KMS-11 (cell line): Measurements from ENCODE around the gene EXOC7.

ENCODE experiments used
- H2AFZ ChIP-seq: fragments of 200-600 bp; sonication (generic); 2 replicates; pipeline ENCODE4 v1.6.1; 2016; ENCODE audit warnings: antibody characterized with exemption, mixed run types, low read depth
- H3K27ac ChIP-seq: fragments of 200-600 bp; sonication (generic); 2 replicates; pipeline ENCODE4 v1.6.1; 2016; ENCODE audit warnings: mild to moderate bottlenecking, mixed run types
- H3K27me3 ChIP-seq: fragments of 200-600 bp; sonication (generic); 2 replicates; pipeline ENCODE4 v1.6.1; 2017; ENCODE audit warnings: mild to moderate bottlenecking, low read depth, mixed run types, moderate library complexity; ENCODE audit not compliant: insufficient read depth
- H3K36me3 ChIP-seq: fragments of 200-600 bp; sonication (generic); 2 replicates; pipeline ENCODE4 v1.6.1; 2017; ENCODE audit warnings: mild to moderate bottlenecking, mixed run types; ENCODE audit not compliant: insufficient read depth
- H3K4me1 ChIP-seq: fragments of 200-600 bp; sonication (generic); 2 replicates; pipeline ENCODE4 v1.6.1; 2016; ENCODE audit warnings: mild to moderate bottlenecking, low read depth, mixed run types; ENCODE audit not compliant: poor library complexity, severe bottlenecking
- H3K4me2 ChIP-seq: fragments of 200-600 bp; sonication (generic); 2 replicates; pipeline ENCODE4 v1.7.0; 2016; ENCODE audit warnings: mild to moderate bottlenecking, mixed run types
- H3K4me3 ChIP-seq: fragments of 200-600 bp; sonication (generic); IDR thresholded peaks from 2 replicates; pipeline ENCODE4 v1.6.1; 2017; ENCODE audit warnings: low read depth, low read length, mixed read lengths; ENCODE audit not compliant: insufficient read depth
- H3K79me2 ChIP-seq: fragments of 200-600 bp; sonication (generic); 2 replicates; pipeline ENCODE4 v1.6.1; 2016; ENCODE audit warnings: low read depth, mixed run types; ENCODE audit not compliant: insufficient read depth
- H3K9ac ChIP-seq: fragments of 200-600 bp; sonication (generic); 2 replicates; pipeline ENCODE4 v1.6.1; 2016; ENCODE audit warnings: mild to moderate bottlenecking, mixed run types
- H4K20me1 ChIP-seq: fragments of 200-600 bp; sonication (generic); 2 replicates; pipeline ENCODE4 v1.6.1; 2016; ENCODE audit warnings: mild to moderate bottlenecking, mixed run types; ENCODE audit not compliant: insufficient read depth
- TF ChIP-seq, protein P1 (sequence below): fragments of 200-600 bp; sonication (generic); conservative IDR thresholded peaks from 2 replicates; pipeline ENCODE4 v1.6.1; 2017; ENCODE audit warnings: low read depth, mild to moderate bottlenecking, antibody characterized with exemption, low read length, moderate library complexity, mixed read lengths

EXOC7 gene

DNA sequence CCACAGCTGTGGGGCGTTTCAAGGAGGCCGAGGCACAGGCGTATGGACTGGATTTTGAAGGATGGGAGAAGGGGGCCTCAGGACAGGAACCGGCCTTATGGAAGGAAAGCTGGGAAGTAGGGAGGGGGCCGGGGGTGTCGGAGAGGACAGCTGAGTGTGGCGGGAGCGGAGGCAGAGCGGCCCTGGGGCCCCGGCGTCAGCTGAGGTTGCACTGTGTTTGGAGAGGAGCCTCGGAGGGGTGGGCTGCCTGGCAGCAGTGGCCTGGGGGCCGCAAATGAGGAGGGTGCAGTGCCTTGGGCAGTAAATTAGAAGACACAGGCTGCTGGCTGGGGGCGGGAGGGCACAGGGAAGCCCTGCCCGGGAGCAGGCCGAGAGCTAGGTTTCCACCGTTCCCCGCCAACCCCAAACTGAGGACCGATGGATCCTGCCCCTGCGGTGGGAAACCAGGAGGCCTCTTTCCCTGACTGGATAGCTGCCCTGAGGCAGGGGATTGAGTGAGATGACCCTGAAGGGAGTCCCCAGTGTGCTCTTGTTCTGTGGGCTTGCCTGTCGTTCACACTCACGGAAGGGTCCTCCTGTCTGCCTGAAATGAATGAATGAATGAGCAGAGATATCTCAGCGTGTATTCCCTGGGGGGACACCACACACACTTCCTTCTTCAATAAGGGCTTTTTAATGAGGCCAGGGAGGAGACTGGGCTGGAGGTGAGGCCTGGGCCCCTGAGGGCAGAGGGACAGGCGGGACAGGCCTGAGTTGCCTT is 19.0 kb upstream of the EXOC7 start:
- no peak overlapping the region for H3K27ac ChIP-seq
- no peaks in the 10 kb centered on the region for H4K20me1 ChIP-seq
- H2AFZ ChIP-seq: no peak overlapping the region
- no peaks in the 10 kb centered on the region for H3K79me2 ChIP-seq
- H3K4me2 ChIP-seq: no peak overlapping the region
- H3K4me1 ChIP-seq: peaks cover 5% of the 10 kb centered on the region
- no peak overlapping the region for H3K4me3 ChIP-seq
- no peak overlapping the region for H3K9ac ChIP-seq
- no peaks in the 10 kb centered on the region for H3K36me3 ChIP-seq
- H3K27me3 ChIP-seq: no peaks in the 10 kb centered on the region
- TF ChIP-seq, protein P1, sequence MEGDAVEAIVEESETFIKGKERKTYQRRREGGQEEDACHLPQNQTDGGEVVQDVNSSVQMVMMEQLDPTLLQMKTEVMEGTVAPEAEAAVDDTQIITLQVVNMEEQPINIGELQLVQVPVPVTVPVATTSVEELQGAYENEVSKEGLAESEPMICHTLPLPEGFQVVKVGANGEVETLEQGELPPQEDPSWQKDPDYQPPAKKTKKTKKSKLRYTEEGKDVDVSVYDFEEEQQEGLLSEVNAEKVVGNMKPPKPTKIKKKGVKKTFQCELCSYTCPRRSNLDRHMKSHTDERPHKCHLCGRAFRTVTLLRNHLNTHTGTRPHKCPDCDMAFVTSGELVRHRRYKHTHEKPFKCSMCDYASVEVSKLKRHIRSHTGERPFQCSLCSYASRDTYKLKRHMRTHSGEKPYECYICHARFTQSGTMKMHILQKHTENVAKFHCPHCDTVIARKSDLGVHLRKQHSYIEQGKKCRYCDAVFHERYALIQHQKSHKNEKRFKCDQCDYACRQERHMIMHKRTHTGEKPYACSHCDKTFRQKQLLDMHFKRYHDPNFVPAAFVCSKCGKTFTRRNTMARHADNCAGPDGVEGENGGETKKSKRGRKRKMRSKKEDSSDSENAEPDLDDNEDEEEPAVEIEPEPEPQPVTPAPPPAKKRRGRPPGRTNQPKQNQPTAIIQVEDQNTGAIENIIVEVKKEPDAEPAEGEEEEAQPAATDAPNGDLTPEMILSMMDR: no peak

DNA sequence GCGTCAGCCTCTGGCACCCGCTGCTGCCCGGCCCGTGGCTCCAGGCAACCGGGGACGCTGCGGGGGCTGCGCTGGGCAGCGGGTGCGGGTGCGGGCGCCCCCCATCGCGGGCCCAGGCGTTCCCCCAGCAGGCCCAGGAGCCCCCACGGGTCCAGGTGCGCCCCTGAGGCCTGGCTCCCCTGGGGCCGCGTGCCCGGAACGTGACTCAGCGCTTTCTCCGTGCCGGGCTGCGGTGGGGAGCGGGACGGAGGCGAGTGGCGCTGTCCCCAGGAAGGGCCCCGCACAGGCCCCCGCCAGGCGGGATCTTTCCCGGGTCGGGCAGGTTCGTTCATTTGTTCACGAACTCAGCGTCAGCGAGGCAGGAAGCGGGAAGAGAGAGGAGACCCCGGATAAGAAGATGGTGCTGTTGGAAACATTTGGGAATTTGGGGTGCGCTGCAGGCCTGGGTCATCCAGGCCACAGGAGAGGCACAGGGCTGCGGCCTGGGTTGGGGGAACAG is 18.4 kb upstream of the EXOC7 start:
- Histone ChIP-seq H3K36me3 (no peaks in the 10 kb centered on the region), H3K4me1 (peaks cover 5% of the 10 kb centered on the region), H3K4me2 (peak overlapping the region; percentile 16; the same call in 1 of the 2 replicates), H2AFZ (peak overlapping the region; percentile 94), H4K20me1 (no peaks in the 10 kb centered on the region), H3K27me3 (no peaks in the 10 kb centered on the region), H3K79me2 (no peaks in the 10 kb centered on the region), H3K4me3 (no peak overlapping the region), H3K9ac (peak overlapping the region; percentile 30; the same call in 1 of the 2 replicates), H3K27ac (no peak overlapping the region)
- TF ChIP-seq, protein P1: no peak

DNA sequence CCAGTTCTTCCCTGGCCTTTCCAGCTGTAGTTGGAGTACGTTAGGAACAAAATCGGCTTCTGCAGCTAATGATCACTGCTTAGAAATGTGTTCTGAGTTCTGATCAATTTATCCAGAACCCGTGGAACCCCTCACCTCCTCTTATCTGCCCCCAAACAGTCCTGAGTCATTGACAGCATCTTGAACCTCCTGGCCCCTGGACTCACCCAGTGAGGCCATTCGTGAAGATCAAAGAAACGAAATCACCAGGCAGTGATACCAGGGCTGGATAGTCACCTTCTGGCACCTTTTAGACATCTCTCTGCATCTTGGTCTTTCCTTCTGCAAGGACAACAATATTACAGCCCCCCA is 17.0 kb upstream of the EXOC7 start:
- Histone ChIP-seq H3K9ac (no peak overlapping the region), H3K4me3 (no peak overlapping the region), H2AFZ (peak overlapping the region; percentile 94; the same call in 1 of the 2 replicates), H3K36me3 (no peaks in the 10 kb centered on the region), H3K27ac (no peak overlapping the region), H4K20me1 (no peaks in the 10 kb centered on the region), H3K4me1 (peaks cover 5% of the 10 kb centered on the region), H3K4me2 (no peak overlapping the region), H3K27me3 (no peaks in the 10 kb centered on the region), H3K79me2 (no peaks in the 10 kb centered on the region)
- TF ChIP-seq, protein P1: no peak

DNA sequence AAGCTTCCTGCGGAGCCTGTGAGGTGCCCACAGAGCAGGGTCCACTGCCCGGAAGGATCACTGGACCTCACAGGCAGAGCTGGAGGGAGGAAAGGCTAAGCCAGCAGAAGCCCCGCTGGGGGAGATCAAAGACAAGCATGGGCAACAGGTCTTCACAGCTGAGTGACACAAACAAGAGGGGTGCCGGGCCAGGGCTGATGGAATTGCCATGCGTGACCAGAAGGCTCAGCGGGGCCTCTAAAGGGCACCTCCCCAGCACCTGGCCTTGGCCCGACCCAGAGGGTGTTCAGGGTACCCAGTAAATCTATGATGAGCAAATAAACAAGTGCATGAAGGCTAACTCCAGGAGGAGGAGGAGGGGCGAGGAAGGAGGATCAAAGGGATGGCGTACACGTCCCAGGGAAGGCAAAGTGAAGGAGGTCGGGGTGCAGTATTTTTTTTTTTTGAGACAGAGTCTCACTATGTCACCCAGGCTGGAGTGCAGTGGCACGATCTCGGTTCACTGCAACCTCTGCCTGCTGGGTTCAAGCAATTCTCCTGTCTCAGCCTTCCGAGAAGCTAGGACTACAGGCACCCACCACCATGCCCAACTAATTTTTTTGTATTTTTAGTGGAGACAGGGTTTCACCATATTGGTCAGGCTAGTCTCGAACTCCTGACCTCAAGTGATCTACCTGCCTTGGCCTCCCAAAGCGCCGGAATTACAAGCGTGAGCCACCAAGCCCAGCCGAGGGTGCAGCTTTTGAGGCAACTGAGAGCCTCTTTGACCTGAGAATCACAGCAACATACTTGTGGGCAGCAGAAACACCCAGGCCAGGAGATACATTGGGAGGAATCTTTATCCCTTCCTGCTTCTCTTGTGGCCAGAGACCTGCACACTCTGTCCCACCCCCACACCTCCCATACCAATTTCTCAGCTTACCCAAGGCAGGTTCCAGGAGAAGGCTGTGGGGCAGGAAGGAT is 16.1 kb upstream of the EXOC7 start:
- Histone ChIP-seq H3K27me3 (no peaks in the 10 kb centered on the region), H3K36me3 (no peaks in the 10 kb centered on the region), H4K20me1 (no peaks in the 10 kb centered on the region), H3K79me2 (no peaks in the 10 kb centered on the region), H3K27ac (no peak overlapping the region), H3K4me2 (no peak overlapping the region), H3K4me3 (no peak overlapping the region), H2AFZ (no peak overlapping the region), H3K4me1 (peaks cover 5% of the 10 kb centered on the region), H3K9ac (no peak overlapping the region)
- TF ChIP-seq, protein P1: no peak
